ENCODE results near the gene RAB3C.

RAB3C gene

GRCh38 chr5:58752104-58752503 is 169.2 kb downstream of the RAB3C start:
- no peaks in the 10 kb centered on the region for H3K79me2 ChIP-seq (ENCODE audit: low read length)
- no peak overlapping the region for H3K27ac ChIP-seq (ENCODE audit: low read length)
- H2AFZ ChIP-seq (ENCODE audit: low read depth, low read length), result no peak overlapping the region
- H3K4me2 ChIP-seq (ENCODE audit: low read length), result no peak overlapping the region
- no peak overlapping the region for H3K9ac ChIP-seq (ENCODE audit: low read length)
- TF ChIP-seq EZH2phosphoT487 (IDR thresholded peaks at IDR 0.05; ENCODE audit: low read depth), result no peak
- no peak for TF ChIP-seq CTCF (IDR thresholded peaks at IDR 0.05; ENCODE audit: low read depth, low read length)
- no peaks in the 10 kb centered on the region for H3K9me3 ChIP-seq (ENCODE audit: insufficient read depth, low read length)
- H3K4me1 ChIP-seq (ENCODE audit: low read length), result no peaks in the 10 kb centered on the region
- no peaks in the 10 kb centered on the region for H3K27me3 ChIP-seq (ENCODE audit: low read depth, low read length)
- no peak overlapping the region for H3K4me3 ChIP-seq (ENCODE audit: low read length)
- no peaks in the 10 kb centered on the region for H4K20me1 ChIP-seq (ENCODE audit: insufficient read depth, low read length)
- H3K36me3 ChIP-seq (replicated peaks; ENCODE audit: low read depth, low read length), result no peaks in the 10 kb centered on the region

- H3K9me3 ChIP-seq (ENCODE audit: insufficient read depth, low read length), result no peaks in the 10 kb centered on the region
- TF ChIP-seq CTCF (IDR thresholded peaks at IDR 0.05; ENCODE audit: low read depth, low read length), result no peak
- no peak for TF ChIP-seq EZH2phosphoT487 (IDR thresholded peaks at IDR 0.05; ENCODE audit: low read depth)
- no peaks in the 10 kb centered on the region for H3K36me3 ChIP-seq (replicated peaks; ENCODE audit: low read depth, low read length)
- H3K4me1 ChIP-seq (ENCODE audit: low read length), result no peaks in the 10 kb centered on the region
- H3K4me3 ChIP-seq (ENCODE audit: low read length), result no peak overlapping the region
- H3K27me3 ChIP-seq (ENCODE audit: low read depth, low read length), result no peaks in the 10 kb centered on the region
- no peak overlapping the region for H3K27ac ChIP-seq (ENCODE audit: low read length)
- H3K4me2 ChIP-seq (ENCODE audit: low read length), result no peak overlapping the region
- no peak overlapping the region for H3K9ac ChIP-seq (ENCODE audit: low read length)
- H3K79me2 ChIP-seq (ENCODE audit: low read length), result no peaks in the 10 kb centered on the region
- no peak overlapping the region for H2AFZ ChIP-seq (ENCODE audit: low read depth, low read length)
- no peaks in the 10 kb centered on the region for H4K20me1 ChIP-seq (ENCODE audit: insufficient read depth, low read length)
Measured at GRCh38 chr5:58753446-58753845, 170.6 kb downstream of the RAB3C start.

GRCh38 chr5:58754250-58754649 is 171.4 kb downstream of the RAB3C start:
- H2AFZ ChIP-seq (ENCODE audit: low read depth, low read length), result no peak overlapping the region
- no peak overlapping the region for H3K4me2 ChIP-seq (ENCODE audit: low read length)
- TF ChIP-seq EZH2phosphoT487 (IDR thresholded peaks at IDR 0.05; ENCODE audit: low read depth) (no peak), CTCF (IDR thresholded peaks at IDR 0.05; ENCODE audit: low read depth, low read length) (no peak)
- peaks cover 1% of the 10 kb centered on the region for H3K4me1 ChIP-seq (ENCODE audit: low read length)
- H3K27ac ChIP-seq (ENCODE audit: low read length), result no peak overlapping the region
- H3K4me3 ChIP-seq (ENCODE audit: low read length), result no peak overlapping the region
- H3K9me3 ChIP-seq (ENCODE audit: insufficient read depth, low read length), result no peaks in the 10 kb centered on the region
- no peak overlapping the region for H3K9ac ChIP-seq (ENCODE audit: low read length)
- H3K27me3 ChIP-seq (ENCODE audit: low read depth, low read length), result no peaks in the 10 kb centered on the region
- no peaks in the 10 kb centered on the region for H3K36me3 ChIP-seq (replicated peaks; ENCODE audit: low read depth, low read length)
- H4K20me1 ChIP-seq (ENCODE audit: insufficient read depth, low read length), result no peaks in the 10 kb centered on the region
- no peaks in the 10 kb centered on the region for H3K79me2 ChIP-seq (ENCODE audit: low read length)

DNA sequence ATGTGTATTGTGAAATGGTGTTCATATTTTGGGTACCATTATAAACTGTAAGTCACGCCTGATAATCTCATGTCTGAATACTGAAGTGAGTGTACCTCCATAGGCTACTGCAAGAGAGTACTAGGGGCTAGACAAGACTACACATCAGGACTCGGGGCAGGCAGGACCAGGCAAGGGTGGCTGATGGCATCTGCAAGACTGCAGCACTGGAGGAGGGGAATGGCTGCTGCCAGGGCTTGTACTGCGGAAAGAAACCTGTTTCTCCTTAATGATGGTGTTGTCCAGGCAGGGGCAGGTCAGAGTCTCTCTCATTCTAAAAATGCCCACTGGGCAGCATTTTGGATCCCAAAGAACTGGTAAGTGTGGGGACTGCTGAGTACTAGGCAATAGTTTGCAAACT is 172.5 kb downstream of the RAB3C start:
- H3K4me1 ChIP-seq (ENCODE audit: low read length), result peaks cover 12% of the 10 kb centered on the region

More for the DNA sequence above, 172.5 kb downstream of the RAB3C start:
- Histone ChIP-seq H3K9me3 (ENCODE audit: insufficient read depth, low read length) (no peaks in the 10 kb centered on the region), H3K4me3 (ENCODE audit: low read length) (no peak overlapping the region), H3K4me2 (ENCODE audit: low read length) (no peak overlapping the region), H3K27me3 (ENCODE audit: low read depth, low read length) (no peaks in the 10 kb centered on the region), H3K27ac (ENCODE audit: low read length) (no peak overlapping the region), H3K9ac (ENCODE audit: low read length) (no peak overlapping the region), H3K36me3 (replicated peaks; ENCODE audit: low read depth, low read length) (no peaks in the 10 kb centered on the region), H2AFZ (ENCODE audit: low read depth, low read length) (no peak overlapping the region), H3K79me2 (ENCODE audit: low read length) (no peaks in the 10 kb centered on the region), H4K20me1 (ENCODE audit: insufficient read depth, low read length) (no peaks in the 10 kb centered on the region)
- TF ChIP-seq CTCF (IDR thresholded peaks at IDR 0.05; ENCODE audit: low read depth, low read length) (no peak), EZH2phosphoT487 (IDR thresholded peaks at IDR 0.05; ENCODE audit: low read depth) (no peak)
